Endothelial cell of umbilical vein (primary cell): Measurements from ENCODE around the gene GCNT2.

Experiments used
- EZH2 ChIP-seq: IDR thresholded peaks from 2 replicates; pipeline ENCODE4 v1.6.1; 2012; ENCODE audit warnings: borderline replicate concordance, low read depth, mild to moderate bottlenecking, moderate library complexity, low read length, inconsistent platforms; ENCODE audit not compliant: severe bottlenecking
- JUN ChIP-seq: IDR thresholded peaks from 2 replicates; pipeline ENCODE4 v1.6.1; 2011; ENCODE audit warnings: borderline replicate concordance, low read depth; ENCODE audit not compliant: insufficient read length, insufficient read depth
- MYC ChIP-seq: IDR thresholded peaks from one replicate; pipeline ENCODE4 v1.6.1; 2011; ENCODE audit warnings: mild to moderate bottlenecking, low read depth, low read length
- POLR2A ChIP-seq: IDR thresholded peaks from 2 replicates; pipeline ENCODE4 v1.6.1; 2012; ENCODE audit warnings: low read depth, mild to moderate bottlenecking, control low read depth, low read length
- POLR2AphosphoS5 ChIP-seq: IDR thresholded peaks from 2 replicates; pipeline ENCODE4 v1.6.1; 2012; ENCODE audit warnings: low read depth, mild to moderate bottlenecking, control low read depth, low read length, moderate library complexity; ENCODE audit not compliant: insufficient read depth
- TF ChIP-seq, protein P1 (sequence below), 2 donors: IDR thresholded peaks; 1 replicate in 1 of 2; 2 replicates in 1 of 2; pipeline ENCODE4 v1.5.1; 2011; ENCODE audit warnings: low read length in 2 of 2, mild to moderate bottlenecking in 2 of 2, moderate library complexity in 2 of 2, control low read depth in 1 of 2, inconsistent platforms in 1 of 2, low read depth in 1 of 2; ENCODE audit not compliant: insufficient read depth in 1 of 2; ENCODE audit errors: extremely low read depth in 1 of 2

DNA sequence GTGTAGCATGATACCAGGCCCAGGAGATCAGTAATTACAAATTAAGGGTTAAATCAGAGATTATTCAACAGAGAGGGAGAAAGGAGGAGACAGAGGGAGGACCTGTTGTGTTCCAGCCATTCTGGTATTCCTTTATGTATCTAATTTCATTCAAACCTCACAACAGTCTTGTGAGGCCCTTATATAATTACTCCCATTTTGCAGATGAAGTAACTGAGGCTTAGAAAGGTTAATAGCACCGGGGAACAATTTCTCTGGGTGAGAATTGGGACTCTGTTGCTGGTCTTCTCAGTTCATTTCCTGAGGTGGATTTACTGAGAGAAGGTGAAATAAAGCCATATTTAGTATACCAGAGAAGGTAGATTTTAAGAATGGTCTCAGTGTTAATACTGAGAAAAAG, 106.6 kb downstream of the GCNT2 start:
- TF ChIP-seq, protein P1, sequence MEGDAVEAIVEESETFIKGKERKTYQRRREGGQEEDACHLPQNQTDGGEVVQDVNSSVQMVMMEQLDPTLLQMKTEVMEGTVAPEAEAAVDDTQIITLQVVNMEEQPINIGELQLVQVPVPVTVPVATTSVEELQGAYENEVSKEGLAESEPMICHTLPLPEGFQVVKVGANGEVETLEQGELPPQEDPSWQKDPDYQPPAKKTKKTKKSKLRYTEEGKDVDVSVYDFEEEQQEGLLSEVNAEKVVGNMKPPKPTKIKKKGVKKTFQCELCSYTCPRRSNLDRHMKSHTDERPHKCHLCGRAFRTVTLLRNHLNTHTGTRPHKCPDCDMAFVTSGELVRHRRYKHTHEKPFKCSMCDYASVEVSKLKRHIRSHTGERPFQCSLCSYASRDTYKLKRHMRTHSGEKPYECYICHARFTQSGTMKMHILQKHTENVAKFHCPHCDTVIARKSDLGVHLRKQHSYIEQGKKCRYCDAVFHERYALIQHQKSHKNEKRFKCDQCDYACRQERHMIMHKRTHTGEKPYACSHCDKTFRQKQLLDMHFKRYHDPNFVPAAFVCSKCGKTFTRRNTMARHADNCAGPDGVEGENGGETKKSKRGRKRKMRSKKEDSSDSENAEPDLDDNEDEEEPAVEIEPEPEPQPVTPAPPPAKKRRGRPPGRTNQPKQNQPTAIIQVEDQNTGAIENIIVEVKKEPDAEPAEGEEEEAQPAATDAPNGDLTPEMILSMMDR (IDR thresholded peaks at IDR 0.05; ENCODE audit: extremely low read depth in 1 of 2, insufficient read depth in 1 of 2, low read depth in 1 of 2, low read length in 2 of 2), result no peak
- TF ChIP-seq EZH2 (no peak), POLR2A (no peak), POLR2AphosphoS5 (no peak), JUN (no peak), MYC (no peak)
